H1 (cell line): ENCODE results near the gene LTN1. TPM values are rescaled to one million over a fixed set of nuclear protein-coding genes. Genes with fewer than 3 reads are reported as not detected.

ENCODE experiments used
- CTCF ChIA-PET: fragments of 300-600 bp; sonication (Branson Sonifier 250); formaldehyde crosslinking; loops from one replicate; lab custom pipeline; 2021; ENCODE audit not compliant: partially characterized antibody; lab: Charles Lee
- POLR2A ChIA-PET: fragments of 300-600 bp; sonication (Branson Sonifier 250); formaldehyde crosslinking; loops from one replicate; lab custom pipeline; 2021; ENCODE audit warnings: inconsistent platforms; ENCODE audit not compliant: partially characterized antibody; lab: Charles Lee
- DNase-seq, 2 experiments: peaks; one replicate each; pipeline versions ENCODE4 v3.0.0 to v3.0.0-alpha.2; 2010 to 2022; ENCODE audit warnings: low spot score in 2 of 2, low read depth in 1 of 2, mixed read lengths in 1 of 2
- FAIRE-seq: peaks from 2 replicates; lab custom pipeline; 2011; peaks lifted over from hg19 to GRCh38; lab: Jason Lieb, UNC
- H2AFZ ChIP-seq: 2 replicates; pipeline ENCODE4 v1.8.1; 2012; ENCODE audit warnings: low read length, inconsistent platforms
- H2AK5ac ChIP-seq: 2 replicates; pipeline ENCODE4 v1.6.1; 2013; ENCODE audit warnings: low read depth, low read length
- H2BK120ac ChIP-seq: replicated peaks from 2 replicates; pipeline ENCODE3; 2013; ENCODE audit warnings: low read depth, low read length, inconsistent platforms
- H2BK12ac ChIP-seq: 2 replicates; pipeline ENCODE4 v1.6.1; 2013; ENCODE audit warnings: low read depth, low read length
- H2BK15ac ChIP-seq: 2 replicates; pipeline ENCODE4 v1.6.1; 2013; ENCODE audit warnings: low read length
- H2BK20ac ChIP-seq: 2 replicates; pipeline ENCODE4 v1.6.1; 2013; ENCODE audit warnings: low read length
- H2BK5ac ChIP-seq: 2 replicates; pipeline ENCODE4 v1.6.1; 2013; ENCODE audit warnings: low read depth, low read length
- H3K14ac ChIP-seq: 2 replicates; pipeline ENCODE4 v1.6.1; 2013; ENCODE audit warnings: inconsistent platforms; ENCODE audit not compliant: insufficient read length
- H3K18ac ChIP-seq: 2 replicates; pipeline ENCODE4 v1.6.1; 2013; ENCODE audit warnings: low read length; ENCODE audit errors: extremely low read depth
- H3K23ac ChIP-seq: 2 replicates; pipeline ENCODE4 v1.6.1; 2013; ENCODE audit warnings: inconsistent platforms; ENCODE audit not compliant: insufficient read length
- H3K23me2 ChIP-seq: 2 replicates; pipeline ENCODE4 v1.6.1; 2013; ENCODE audit warnings: low read depth, low read length
- H3K27ac ChIP-seq: 2 replicates; pipeline ENCODE4 v1.6.1; 2011; ENCODE audit warnings: low read depth, low read length, inconsistent platforms
- H3K27me3 ChIP-seq, 4 experiments: replicated peaks in 1 of 4; 1 replicate in 1 of 4; 2 replicates in 3 of 4; pipeline versions ENCODE4 v1.6.1 to v1.8.1; 2011 to 2013; ENCODE audit warnings: low read length in 3 of 4, mild to moderate bottlenecking in 3 of 4, inconsistent platforms in 2 of 4, mixed read lengths in 2 of 4, moderate library complexity in 1 of 4; ENCODE audit not compliant: control insufficient read depth in 3 of 4, insufficient read depth in 3 of 4; ENCODE audit errors: extremely low read depth in 1 of 4
- H3K36me3 ChIP-seq, 4 experiments: 2 replicates each; pipeline versions ENCODE4 v1.6.1 to v1.8.1; 2011 to 2013; ENCODE audit warnings: mild to moderate bottlenecking in 4 of 4, low read length in 3 of 4, moderate library complexity in 2 of 4, control low read depth in 1 of 4, inconsistent platforms in 1 of 4; ENCODE audit not compliant: insufficient read depth in 4 of 4, control insufficient read depth in 2 of 4
- H3K4ac ChIP-seq: replicated peaks from 2 replicates; pipeline ENCODE3; 2013; ENCODE audit warnings: low read length, low read depth, mixed read lengths, inconsistent platforms; ENCODE audit not compliant: insufficient read length
- H3K4me1 ChIP-seq, 4 experiments: replicated peaks in 1 of 4; 1 replicate in 1 of 4; 2 replicates in 3 of 4; pipeline versions ENCODE4 v1.6.1 to v1.8.1; 2011 to 2013; ENCODE audit warnings: low read length in 3 of 4, inconsistent platforms in 2 of 4, mixed read lengths in 1 of 4; ENCODE audit not compliant: insufficient read depth in 4 of 4, control insufficient read depth in 3 of 4
- H3K4me2 ChIP-seq, 2 experiments: 2 replicates each; pipeline versions ENCODE4 v1.6.1 to v1.8.1; 2011 to 2013; ENCODE audit warnings: low read depth in 2 of 2, low read length in 2 of 2, control low read depth in 1 of 2, inconsistent platforms in 1 of 2, mild to moderate bottlenecking in 1 of 2; ENCODE audit not compliant: insufficient read depth in 1 of 2
- H3K4me3 ChIP-seq, 4 experiments: fragments of 200-600, 300-600 bp in 1 of 4; sonication (generic), shearing (Covaris generic), sonication (Bioruptor Twin) in 1 of 4; 2 replicates each; pipeline versions ENCODE4 v1.5.1 to v1.8.1; 2011 to 2016; ENCODE audit warnings: low read length in 4 of 4, low read depth in 3 of 4, control low read depth in 2 of 4, inconsistent platforms in 2 of 4, mild to moderate bottlenecking in 2 of 4, mixed read lengths in 1 of 4, moderate library complexity in 1 of 4; ENCODE audit not compliant: insufficient read depth in 2 of 4; ENCODE audit errors: extremely low read depth in 1 of 4
- H3K56ac ChIP-seq: replicated peaks from 2 replicates; pipeline ENCODE3; 2013; ENCODE audit warnings: low read depth, mild to moderate bottlenecking, mixed read lengths, low read length, inconsistent platforms; ENCODE audit not compliant: insufficient read length
- H3K79me1 ChIP-seq: 2 replicates; pipeline ENCODE4 v1.6.1; 2013; ENCODE audit warnings: low read depth, low read length, control low read depth
- H3K79me2 ChIP-seq, 2 experiments: 2 replicates each; pipeline versions ENCODE4 v1.6.1 to v1.8.1; 2012 to 2013; ENCODE audit warnings: low read length in 2 of 2, mild to moderate bottlenecking in 2 of 2, inconsistent platforms in 1 of 2; ENCODE audit not compliant: insufficient read depth in 2 of 2, control insufficient read depth in 1 of 2
- H3K9ac ChIP-seq, 4 experiments: replicated peaks in 1 of 4; 1 replicate in 1 of 4; 2 replicates in 3 of 4; pipeline versions ENCODE4 v1.6.1 to v1.8.1; 2011 to 2013; ENCODE audit warnings: low read depth in 3 of 4, low read length in 3 of 4, control low read depth in 2 of 4, mild to moderate bottlenecking in 2 of 4, moderate library complexity in 2 of 4, inconsistent platforms in 1 of 4; ENCODE audit errors: extremely low read depth in 1 of 4
- H3K9me3 ChIP-seq, 2 experiments: 2 replicates each; pipeline versions ENCODE4 v1.6.1 to v1.8.1; 2012 to 2013; ENCODE audit warnings: mild to moderate bottlenecking in 2 of 2, moderate library complexity in 2 of 2, control low read depth in 1 of 2, inconsistent platforms in 1 of 2, low read depth in 1 of 2, low read length in 1 of 2, mixed read lengths in 1 of 2; ENCODE audit not compliant: insufficient read depth in 2 of 2
- H4K20me1 ChIP-seq, 2 experiments: replicated peaks in 1 of 2; 2 replicates each; pipeline versions ENCODE3 to v1.8.1; 2011 to 2013; ENCODE audit warnings: inconsistent platforms in 2 of 2, low read length in 2 of 2, mild to moderate bottlenecking in 1 of 2; ENCODE audit not compliant: insufficient read depth in 2 of 2, control insufficient read depth in 1 of 2
- H4K5ac ChIP-seq: 2 replicates; pipeline ENCODE4 v1.6.1; 2013; ENCODE audit warnings: low read length, low read depth, mixed read lengths, inconsistent platforms; ENCODE audit not compliant: insufficient read length
- H4K8ac ChIP-seq: 2 replicates; pipeline ENCODE4 v1.8.0; 2013; ENCODE audit warnings: mild to moderate bottlenecking, moderate library complexity, low read length, inconsistent platforms; ENCODE audit not compliant: insufficient read depth; ENCODE audit errors: extremely low read depth
- H4K91ac ChIP-seq: replicated peaks from 2 replicates; pipeline ENCODE3; 2013; ENCODE audit warnings: low read length, mixed read lengths, inconsistent platforms; ENCODE audit not compliant: insufficient read length
- BACH1 ChIP-seq: IDR thresholded peaks from 2 replicates; pipeline ENCODE4 v1.6.1; 2012; ENCODE audit warnings: low read length, improper control_type of control experiment
- E2F6 ChIP-seq: IDR thresholded peaks from 2 replicates; pipeline ENCODE4 v1.6.1; 2012; ENCODE audit warnings: inconsistent platforms
- FOSL1 ChIP-seq: IDR thresholded peaks from 2 replicates; pipeline ENCODE4 v1.6.1; 2011; ENCODE audit warnings: mild to moderate bottlenecking, low read depth, low read length, moderate library complexity; ENCODE audit not compliant: insufficient read depth
- KDM1A ChIP-seq: fragments of 200-600, 300-600 bp; sonication (generic); IDR thresholded peaks from 2 replicates; pipeline ENCODE4 v1.7.1; 2016; ENCODE audit warnings: mild to moderate bottlenecking, low read length, borderline replicate concordance
- KDM5A ChIP-seq: fragments of 200-600 bp; IDR thresholded peaks from 2 replicates; pipeline ENCODE4 v1.7.1; 2012; ENCODE audit warnings: mild to moderate bottlenecking, low read length, inconsistent platforms, mixed read lengths
- PHF8 ChIP-seq: fragments of 200-600 bp; sonication (generic); conservative IDR thresholded peaks from 2 replicates; pipeline ENCODE4 v1.7.1; 2012; ENCODE audit warnings: low read depth, mild to moderate bottlenecking, inconsistent platforms, low read length, moderate library complexity
- POLR2A ChIP-seq, 2 experiments: IDR thresholded peaks; 1 replicate in 1 of 2; 2 replicates in 1 of 2; pipeline ENCODE4 v1.6.1; 2011; ENCODE audit warnings: low read depth in 2 of 2, low read length in 2 of 2, mild to moderate bottlenecking in 2 of 2; ENCODE audit errors: control extremely low read depth in 1 of 2
- RAD21 ChIP-seq, 2 experiments: IDR thresholded peaks in 1 of 2; conservative IDR thresholded peaks in 1 of 2; 2 replicates each; pipeline ENCODE4 v1.6.1; 2011; ENCODE audit warnings: low read depth in 2 of 2, low read length in 2 of 2, improper control_type of control experiment in 1 of 2, inconsistent platforms in 1 of 2, mild to moderate bottlenecking in 1 of 2, moderate library complexity in 1 of 2
- RNF2 ChIP-seq: fragments of 200-900, 300-1000 bp; sonication (generic); IDR thresholded peaks from 2 replicates; pipeline ENCODE4 v1.7.1; 2016; ENCODE audit warnings: borderline replicate concordance, low read depth, mild to moderate bottlenecking, antibody characterized with exemption, low read length; ENCODE audit not compliant: poor library complexity, severe bottlenecking; ENCODE audit errors: missing control alignments
- SAP30 ChIP-seq: fragments of 300-600 bp; sonication (generic); IDR thresholded peaks from 2 replicates; pipeline ENCODE4 v1.7.1; 2012; ENCODE audit warnings: low read length, moderate library complexity, mild to moderate bottlenecking, inconsistent platforms; ENCODE audit not compliant: insufficient read depth, insufficient replicate concordance
- SIRT6 ChIP-seq: IDR thresholded peaks from one replicate; pipeline ENCODE4 v1.7.1; 2012; ENCODE audit warnings: low read length, inconsistent platforms
- SP1 ChIP-seq: IDR thresholded peaks from 2 replicates; pipeline ENCODE4 v1.6.1; 2011; ENCODE audit warnings: low read depth, low read length
- TEAD4 ChIP-seq: IDR thresholded peaks from 2 replicates; pipeline ENCODE4 v1.6.1; 2012; ENCODE audit warnings: low read depth, low read length, inconsistent platforms, mixed read lengths
- YY1 ChIP-seq: IDR thresholded peaks from 2 replicates; pipeline ENCODE4 v1.6.1; 2011; ENCODE audit warnings: low read depth, mild to moderate bottlenecking, low read length
- WGBS, 2 experiments: shearing (Covaris generic) in 1 of 2; methylation state at CpG; one replicate each; pipeline versions ENCODE4 v1.1.6 to v1.1.7; 2013 to 2015; ENCODE audit warnings: low lambda C conversion rate in 2 of 2, mixed read lengths in 2 of 2, inconsistent platforms in 1 of 2, low coverage in 1 of 2, missing lambda C conversion rate in 1 of 2; ENCODE audit not compliant: insufficient replicate concordance in 2 of 2, insufficient coverage in 1 of 2, insufficient read length in 1 of 2; ENCODE audit errors: extremely low coverage in 1 of 2, missing lambda C conversion rate in 1 of 2; 5-methylcytosine and 5-hydroxymethylcytosine counted together
- polyA plus RNA-seq, 7 experiments: library from polyadenylated mRNA; depleted of rRNA in 3 of 7; stranded (reverse) in 5 of 7; unstranded in 2 of 7; fragments of >200 nt in 5 of 7; fragments of 200-250 nt in 2 of 7; gene quantifications; 1 replicate in 5 of 7; 2 replicates in 1 of 7; 4 replicates in 1 of 7; pipeline versions ENCODE4 v1.2.1 to v1.2.3, GENCODE V29; 2011 to 2013; ENCODE audit warnings: missing spikeins in 2 of 7, mixed read lengths in 2 of 7
- total RNA-seq: library from RNA; stranded (reverse); fragmentation: NEBNext Ultra II Directional; extraction: Animal tissue kit (Norgen Biotek cat#: 25700); gene quantifications from 2 replicates; pipeline ENCODE4 v1.2.1, GENCODE V29; 2021

Gene LTN1
- total and polyA plus RNA-seq, 2 of the 8 experiments (the other 6 are each of a cell fraction or from before 2014, with no cell fraction given): 3.2 to 23.5 TPM

DNA sequence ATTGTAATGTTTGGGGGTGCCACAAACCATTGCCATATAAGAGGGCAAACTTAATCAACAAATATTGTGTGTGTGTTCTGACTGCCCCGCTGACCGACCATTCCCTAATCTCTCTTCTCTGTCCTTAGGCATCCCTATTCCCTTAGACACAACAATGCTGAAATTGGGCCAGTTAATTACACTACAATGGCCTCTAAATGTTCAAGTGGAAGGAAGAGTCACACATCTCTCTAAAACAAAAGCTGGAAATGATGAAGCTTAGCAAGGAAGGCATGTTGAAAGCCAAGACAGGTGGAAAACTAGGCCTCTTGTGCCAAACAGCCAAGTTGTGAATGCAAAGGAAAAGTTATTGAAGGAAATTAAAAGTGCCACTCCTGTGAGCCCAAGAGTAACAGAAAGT lies 30.2 kb downstream of the LTN1 start:
- Histone ChIP-seq H4K91ac (no peak overlapping the region), H3K27ac (no peak overlapping the region), H2BK12ac (no peak overlapping the region), H3K4me3 (no peak overlapping the region), H3K23me2 (no peaks in the 10 kb centered on the region), H3K9ac (no peak overlapping the region), H3K4me2 (no peak overlapping the region), H3K79me2 (no peaks in the 10 kb centered on the region), H3K4me1 (no peaks in the 10 kb centered on the region), H3K9me3 (no peaks in the 10 kb centered on the region), H4K5ac (no peak overlapping the region), H3K56ac (no peak overlapping the region), H2BK20ac (no peak overlapping the region), H2AK5ac (no peak overlapping the region), H3K36me3 (peaks cover 5 to 33% (median 13%) of the 10 kb centered on the region in 4 experiments; a peak in 7 of 8 replicates), H3K18ac (no peak overlapping the region), H2BK120ac (no peak overlapping the region), H4K8ac (no peak overlapping the region), H3K27me3 (no peaks in the 10 kb centered on the region), H3K79me1 (no peaks in the 10 kb centered on the region), H2BK15ac (no peak overlapping the region), H2BK5ac (no peak overlapping the region), H2AFZ (no peak overlapping the region), H3K23ac (no peak overlapping the region), H4K20me1 (no peaks in the 10 kb centered on the region), H3K14ac (no peak overlapping the region), H3K4ac (no peak overlapping the region)
- no peak for DNase-seq
- CTCF ChIA-PET: no interaction called here
- POLR2A ChIA-PET: no interaction called here
- FAIRE-seq: no peak
- WGBS, 2 experiments: 100% methylated on average over 2 of the region's 2 CpGs; no CpG with 5 or more reads in 1 of the 2 experiments
- no peak for TF ChIP-seq TEAD4
- no peak for TF ChIP-seq PHF8
- no peak for TF ChIP-seq YY1
- no peak for TF ChIP-seq KDM5A
- TF ChIP-seq RNF2: no peak
- TF ChIP-seq KDM1A: no peak
- TF ChIP-seq SAP30: no peak
- TF ChIP-seq FOSL1: no peak
- no peak for TF ChIP-seq E2F6
- no peak for TF ChIP-seq SP1
- TF ChIP-seq RAD21 (IDR thresholded peaks at IDR 0.05 in 1 of 2, conservative IDR thresholded peaks at IDR 0.05 in 1 of 2; ENCODE audit: low read depth in 2 of 2, low read length in 2 of 2): no peak
- TF ChIP-seq BACH1: no peak
- no peak for TF ChIP-seq SIRT6
- no peak for TF ChIP-seq POLR2A (IDR thresholded peaks at IDR 0.05; ENCODE audit: control extremely low read depth in 1 of 2, low read depth in 2 of 2, low read length in 2 of 2)
